Breast epithelium (tissue), 4 donors: ENCODE data around the gene CNKSR3. TPM values are rescaled to one million over a fixed set of nuclear protein-coding genes. Genes with fewer than 3 reads are reported as not detected.

Experiments
- DNase-seq, 2 donors: peaks; one replicate each; pipeline ENCODE4 v3.0.0-alpha.2; 2019; ENCODE audit warnings: low spot score in 2 of 2
- H3K27ac ChIP-seq, 2 donors: fragments of 200-600 bp; sonication (generic) in 1 of 2; one replicate each; pipeline ENCODE4 v1.5.1; 2016 to 2019; ENCODE audit warnings: mild to moderate bottlenecking in 1 of 2
- H3K27me3 ChIP-seq, 2 donors: fragments of 200-600 bp; sonication (generic) in 1 of 2; one replicate each; pipeline versions ENCODE4 v1.5.1 to v1.6.0; 2017 to 2019; ENCODE audit warnings: control low read depth in 1 of 2, mild to moderate bottlenecking in 1 of 2
- H3K36me3 ChIP-seq: fragments of 200-600 bp; one replicate; pipeline ENCODE4 v1.5.1; 2019
- H3K4me1 ChIP-seq, 2 donors: fragments of 200-600 bp; sonication (generic); one replicate each; pipeline ENCODE4 v1.5.1; 2016 to 2019; ENCODE audit warnings: control low read depth in 1 of 2
- H3K4me3 ChIP-seq, 3 donors: fragments of 200-600 bp; sonication (generic); 1 replicate in 2 of 3; 2 replicates in 1 of 3; pipeline ENCODE4 v1.5.1; 2016 to 2019; ENCODE audit warnings: mild to moderate bottlenecking in 3 of 3, moderate library complexity in 2 of 3
- H3K9me3 ChIP-seq, 2 donors: fragments of 200-600 bp; sonication (generic) in 1 of 2; one replicate each; pipeline ENCODE4 v1.5.1; 2016 to 2019; ENCODE audit warnings: control low read depth in 1 of 2
- CTCF ChIP-seq, 3 donors: fragments of 450-650 bp; IDR thresholded peaks; one replicate each; pipeline ENCODE4 v1.5.1; 2016 to 2017; ENCODE audit warnings: antibody characterized with exemption in 3 of 3, mild to moderate bottlenecking in 3 of 3, moderate library complexity in 3 of 3
- POLR2A ChIP-seq: fragments of 450-650 bp; IDR thresholded peaks from one replicate; pipeline ENCODE4 v1.6.1; 2016; ENCODE audit warnings: antibody characterized with exemption, mild to moderate bottlenecking, moderate library complexity
- POLR2AphosphoS5 ChIP-seq, 3 donors: sonication (generic); formaldehyde crosslinking; IDR thresholded peaks; one replicate each; pipeline ENCODE4 v1.6.1; 2017; ENCODE audit warnings: antibody characterized with exemption in 3 of 3
- intact Hi-C: fragments of 100-400 bp; cut with DNase I; formaldehyde crosslinking; loops from one replicate; pipeline ENCODE4 v1.15.1; 2023; ENCODE audit warnings: low total_unique reads
- total RNA-seq, 3 donors: library from RNA; depleted of rRNA; stranded (reverse); fragments of >200 nt; gene quantifications; one replicate each; pipeline ENCODE4 v1.1.0, GENCODE V29; 2016

The CNKSR3 gene
- total RNA-seq, 3 donors from 2014 or later, result 2.1 to 8.6 (median 5.2) TPM

DNA sequence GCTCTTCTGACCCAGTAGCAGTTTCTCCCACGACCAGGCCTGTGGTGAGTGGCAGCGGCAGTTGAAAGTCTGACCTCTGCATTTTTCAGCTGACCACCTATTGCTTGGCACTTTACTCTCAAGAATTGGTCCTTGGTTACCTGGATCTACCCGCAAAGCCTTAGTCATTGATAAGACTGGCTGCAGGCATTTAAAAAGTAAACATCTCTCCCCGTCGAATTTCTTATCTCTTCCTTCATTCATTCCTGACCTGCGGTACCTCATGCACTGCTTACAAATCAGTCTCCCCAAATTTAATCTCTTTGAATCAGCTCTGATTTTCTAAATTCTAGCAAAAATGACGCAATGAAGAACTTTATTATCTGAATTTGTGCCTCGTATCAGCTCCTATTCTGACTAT is 127.7 kb downstream of the CNKSR3 start:
- DNase-seq, result no peak
- TF ChIP-seq POLR2AphosphoS5 (IDR thresholded peaks at IDR 0.05) (no peak), POLR2A (no peak), CTCF (IDR thresholded peaks at IDR 0.05) (no peak)
- Histone ChIP-seq H3K4me3 (no peak overlapping the region), H3K27me3 (no peaks in the 10 kb centered on the region), H3K9me3 (no peaks in the 10 kb centered on the region), H3K4me1 (no peaks in the 10 kb centered on the region), H3K27ac (no peak overlapping the region), H3K36me3 (no peaks in the 10 kb centered on the region)
- intact Hi-C loops, result no loop called here

GRCh38 chr6:154381548-154381947 is 128.9 kb downstream of the CNKSR3 start:
- no peaks in the 10 kb centered on the region for H3K9me3 ChIP-seq
- no peak overlapping the region for H3K27ac ChIP-seq
- intact Hi-C loops, result no loop called here
- no peaks in the 10 kb centered on the region for H3K4me1 ChIP-seq
- DNase-seq, result no peak
- no peaks in the 10 kb centered on the region for H3K36me3 ChIP-seq
- no peak for TF ChIP-seq CTCF (IDR thresholded peaks at IDR 0.05)
- no peak for TF ChIP-seq POLR2A
- no peak for TF ChIP-seq POLR2AphosphoS5 (IDR thresholded peaks at IDR 0.05)
- no peak overlapping the region for H3K4me3 ChIP-seq
- no peaks in the 10 kb centered on the region for H3K27me3 ChIP-seq

DNA sequence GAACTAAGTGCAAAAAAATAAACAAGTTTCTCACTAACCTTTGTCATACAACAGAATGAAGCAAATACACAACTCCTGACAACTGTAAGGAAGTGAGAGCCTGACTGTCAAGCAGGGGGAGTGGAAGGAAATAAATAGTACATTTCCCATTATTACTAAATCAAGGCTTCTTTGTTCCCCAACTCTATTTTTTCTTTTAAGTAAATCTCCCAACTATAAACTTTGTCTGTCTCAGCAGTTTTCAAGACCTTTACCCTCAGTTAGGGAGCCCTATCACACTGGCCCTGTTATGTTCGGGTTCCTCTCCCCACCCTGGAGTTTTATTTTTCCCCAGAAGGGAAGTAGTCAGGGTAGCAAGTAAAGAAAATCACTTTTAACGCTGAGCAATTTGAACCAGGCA is 129.7 kb downstream of the CNKSR3 start:
- intact Hi-C loops, result no loop called here
- DNase-seq, result no peak
- no peak overlapping the region for H3K4me3 ChIP-seq
- TF ChIP-seq POLR2AphosphoS5 (IDR thresholded peaks at IDR 0.05) (no peak), CTCF (IDR thresholded peaks at IDR 0.05) (no peak), POLR2A (no peak)
- no peaks in the 10 kb centered on the region for H3K36me3 ChIP-seq
- H3K4me1 ChIP-seq, result no peaks in the 10 kb centered on the region
- H3K27me3 ChIP-seq, result no peaks in the 10 kb centered on the region
- H3K9me3 ChIP-seq, result no peaks in the 10 kb centered on the region
- H3K27ac ChIP-seq, result no peak overlapping the region

- no peak for DNase-seq
- no peaks in the 10 kb centered on the region for H3K36me3 ChIP-seq
- intact Hi-C loops, result no loop called here
- H3K4me3 ChIP-seq, result no peak overlapping the region
- H3K4me1 ChIP-seq, result no peaks in the 10 kb centered on the region
- no peaks in the 10 kb centered on the region for H3K9me3 ChIP-seq
- H3K27ac ChIP-seq, result no peak overlapping the region
- H3K27me3 ChIP-seq, result no peaks in the 10 kb centered on the region
- TF ChIP-seq POLR2A, result no peak
- no peak for TF ChIP-seq POLR2AphosphoS5 (IDR thresholded peaks at IDR 0.05)
- TF ChIP-seq CTCF (IDR thresholded peaks at IDR 0.05), result no peak
Measured at GRCh38 chr6:154379585-154379984, 130.9 kb downstream of the CNKSR3 start.

- Histone ChIP-seq H3K27me3 (no peaks in the 10 kb centered on the region), H3K36me3 (no peaks in the 10 kb centered on the region), H3K4me1 (no peaks in the 10 kb centered on the region), H3K9me3 (peaks cover 0 to 3% of the 10 kb centered on the region in 2 donors), H3K27ac (no peak overlapping the region), H3K4me3 (no peak overlapping the region)
- DNase-seq, result no peak
- TF ChIP-seq POLR2AphosphoS5 (IDR thresholded peaks at IDR 0.05), result no peak
- TF ChIP-seq POLR2A, result no peak
- no peak for TF ChIP-seq CTCF (IDR thresholded peaks at IDR 0.05)
- intact Hi-C loops, result no loop called here
Measured at GRCh38 chr6:154378518-154378917, 132.0 kb downstream of the CNKSR3 start.
